ENCODE data around the gene CCL20. TPM values are rescaled to one million over a fixed set of nuclear protein-coding genes. Genes with fewer than 3 reads are reported as not detected.

The CCL20 gene
- total and polyA plus RNA-seq, 12 donors = 0.39 to 0.80 (median 0.46) TPM; not detected in 8

GRCh38 chr2:227772197-227772661, 41.4 kb upstream of the CCL20 start:
- TF ChIP-seq POLR2A (IDR thresholded peaks at IDR 0.05) = no peak
- no peak for TF ChIP-seq CTCF (IDR thresholded peaks at IDR 0.05)
- H3K27ac ChIP-seq = no peak overlapping the region
- DNase-seq = peak in 1 of 7 donors; percentile 24
- no peaks in the 10 kb centered on the region for H3K4me1 ChIP-seq (replicated peaks in 1 of 2)
- no peaks in the 10 kb centered on the region for H3K9me3 ChIP-seq (replicated peaks in 1 of 3)
- intact Hi-C loops (cut with DNase I) = no loop called here
- 82 to 88% (median 85%) methylated on average over 4 to 5 of the region's 5 CpGs for WGBS, 4 donors
- H3K27me3 ChIP-seq = no peaks in the 10 kb centered on the region
- H3K4me3 ChIP-seq = no peak overlapping the region
- H3K36me3 ChIP-seq (replicated peaks in 1 of 2) = no peaks in the 10 kb centered on the region

GRCh38 chr2:227772932-227773331, 40.7 kb upstream of the CCL20 start:
- no peaks in the 10 kb centered on the region for H3K27me3 ChIP-seq
- H3K9me3 ChIP-seq (replicated peaks in 1 of 3) = no peaks in the 10 kb centered on the region
- DNase-seq = no peak
- H3K27ac ChIP-seq = no peak overlapping the region
- no peak overlapping the region for H3K4me3 ChIP-seq
- TF ChIP-seq POLR2A (IDR thresholded peaks at IDR 0.05) (no peak), CTCF (IDR thresholded peaks at IDR 0.05) (no peak)
- WGBS, 4 donors = 59 to 63% (median 61%) methylated on average over 2 of the region's 2 CpGs
- H3K4me1 ChIP-seq (replicated peaks in 1 of 2) = no peaks in the 10 kb centered on the region
- H3K36me3 ChIP-seq (replicated peaks in 1 of 2) = no peaks in the 10 kb centered on the region
- intact Hi-C loops (cut with DNase I) = no loop called here

- WGBS, 4 donors = 60 to 68% (median 64%) methylated on average over 15 of the region's 15 CpGs
- Histone ChIP-seq H3K4me3 (no peak overlapping the region), H3K36me3 (replicated peaks in 1 of 2) (no peaks in the 10 kb centered on the region), H3K9me3 (replicated peaks in 1 of 3) (no peaks in the 10 kb centered on the region), H3K4me1 (replicated peaks in 1 of 2) (no peaks in the 10 kb centered on the region), H3K27ac (no peak overlapping the region), H3K27me3 (no peaks in the 10 kb centered on the region)
- TF ChIP-seq POLR2A (IDR thresholded peaks at IDR 0.05) (no peak), CTCF (IDR thresholded peaks at IDR 0.05) (no peak)
- no peak for DNase-seq
- intact Hi-C loops (cut with DNase I) = no loop called here
Observed at GRCh38 chr2:227774011-227774624, 39.5 kb upstream of the CCL20 start.

- H3K36me3 ChIP-seq (replicated peaks in 1 of 2) = no peaks in the 10 kb centered on the region
- no peak overlapping the region for H3K4me3 ChIP-seq
- H3K4me1 ChIP-seq (replicated peaks in 1 of 2) = no peaks in the 10 kb centered on the region
- intact Hi-C loops (cut with DNase I) = no loop called here
- no peak for DNase-seq
- TF ChIP-seq POLR2A (IDR thresholded peaks at IDR 0.05) = no peak
- no peak for TF ChIP-seq CTCF (IDR thresholded peaks at IDR 0.05)
- H3K27me3 ChIP-seq = no peaks in the 10 kb centered on the region
- H3K27ac ChIP-seq = no peak overlapping the region
- 82 to 89% (median 84%) methylated on average over 6 of the region's 6 CpGs for WGBS, 4 donors
- H3K9me3 ChIP-seq (replicated peaks in 1 of 3) = no peaks in the 10 kb centered on the region
Observed at GRCh38 chr2:227774895-227775842, 38.5 kb upstream of the CCL20 start.

All from adrenal gland (tissue), 12 donors.